Neural cell (in vitro differentiated cells): ENCODE results near the gene PRELID2.

Experiments used
- CTCF ChIP-seq: fragments of 450-650 bp; IDR thresholded peaks from 2 replicates; pipeline ENCODE4 v1.5.1; 2014; ENCODE audit warnings: antibody characterized with exemption, mild to moderate bottlenecking, moderate library complexity; ENCODE audit not compliant: poor library complexity, severe bottlenecking
- EZH2 ChIP-seq: fragments of 200-600, 300-800 bp; shearing (Covaris generic), sonication (generic); IDR thresholded peaks from 2 replicates; pipeline ENCODE4 v1.6.1; 2014; ENCODE audit warnings: antibody characterized with exemption, low read length, borderline replicate concordance, mild to moderate bottlenecking; ENCODE audit not compliant: insufficient read depth, poor library complexity, severe bottlenecking
- MXI1 ChIP-seq: fragments of 450-650 bp; conservative IDR thresholded peaks from 2 replicates; pipeline ENCODE4 v1.6.1; 2014; ENCODE audit warnings: antibody characterized with exemption, mild to moderate bottlenecking; ENCODE audit not compliant: poor library complexity, severe bottlenecking
- POLR2AphosphoS5 ChIP-seq: IDR thresholded peaks from 2 replicates; pipeline ENCODE4 v1.6.1; 2012
- RAD21 ChIP-seq: fragments of 450-650 bp; conservative IDR thresholded peaks from 2 replicates; pipeline ENCODE4 v1.6.1; 2014; ENCODE audit warnings: antibody characterized with exemption, mild to moderate bottlenecking, moderate library complexity
- SMC3 ChIP-seq: fragments of 450-650 bp; conservative IDR thresholded peaks from 2 replicates; pipeline ENCODE4 v1.6.1; 2014; ENCODE audit warnings: antibody characterized with exemption, mild to moderate bottlenecking, moderate library complexity; ENCODE audit not compliant: poor library complexity
- TAF1 ChIP-seq: IDR thresholded peaks from 2 replicates; pipeline ENCODE4 v1.6.1; 2012; ENCODE audit warnings: low read depth

DNA sequence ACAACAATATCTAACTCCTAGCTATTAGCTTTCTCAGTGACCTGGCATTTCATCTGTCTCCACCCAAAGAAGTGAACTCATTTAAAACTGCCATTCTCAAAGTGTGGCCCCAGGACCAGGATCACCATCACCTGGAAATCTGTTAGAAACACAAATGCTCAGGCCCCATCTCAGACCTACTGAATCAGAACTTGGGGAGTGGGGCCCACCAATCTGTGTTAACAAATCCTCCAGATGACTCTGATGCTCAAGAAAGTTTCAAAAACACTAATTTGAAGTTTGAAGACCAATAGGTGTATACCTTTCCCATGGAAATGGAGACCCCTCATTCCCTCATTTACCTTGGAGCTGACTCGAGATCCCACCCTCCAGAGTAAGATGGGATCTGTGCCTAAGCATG lies 72.3 kb downstream of the PRELID2 start:
- TF ChIP-seq RAD21 (no peak), TAF1 (no peak), EZH2 (no peak), MXI1 (no peak), POLR2AphosphoS5 (no peak), CTCF (no peak), SMC3 (no peak)
